ENCODE data around the gene TSC1. TPM values are rescaled to one million over a fixed set of nuclear protein-coding genes. Genes with fewer than 3 reads are reported as not detected.

The TSC1 gene
- total RNA-seq, 1 experiment from 2014 or later: 38.0 TPM

DNA sequence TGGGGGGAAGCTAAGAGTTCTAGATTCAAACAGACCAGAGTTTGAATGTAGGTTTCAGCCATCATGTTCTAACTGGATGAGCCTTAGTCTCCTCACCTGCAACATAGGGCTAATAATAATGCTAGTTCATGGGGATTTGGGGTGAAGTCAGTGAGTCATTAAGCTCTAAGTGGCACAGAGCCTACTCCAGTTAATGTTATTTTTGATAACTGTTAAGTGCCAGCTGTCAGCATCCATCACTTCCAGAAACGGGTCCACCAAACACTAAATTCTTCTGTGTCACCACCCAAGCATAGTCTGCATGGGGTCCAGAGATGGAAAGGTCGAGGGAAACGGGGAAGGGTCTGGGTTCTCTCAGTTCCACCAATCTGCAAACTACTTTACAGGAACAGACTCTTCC, 1.8 kb upstream of the TSC1 start:
- in situ Hi-C loops (cut with HindIII; ENCODE audit: low pct_unique_long_range_greater_than_20kb, low sequenced_read_pairs): no loop called here
- no peak for DNase-seq (ENCODE audit: low read depth, low spot score)

DNA sequence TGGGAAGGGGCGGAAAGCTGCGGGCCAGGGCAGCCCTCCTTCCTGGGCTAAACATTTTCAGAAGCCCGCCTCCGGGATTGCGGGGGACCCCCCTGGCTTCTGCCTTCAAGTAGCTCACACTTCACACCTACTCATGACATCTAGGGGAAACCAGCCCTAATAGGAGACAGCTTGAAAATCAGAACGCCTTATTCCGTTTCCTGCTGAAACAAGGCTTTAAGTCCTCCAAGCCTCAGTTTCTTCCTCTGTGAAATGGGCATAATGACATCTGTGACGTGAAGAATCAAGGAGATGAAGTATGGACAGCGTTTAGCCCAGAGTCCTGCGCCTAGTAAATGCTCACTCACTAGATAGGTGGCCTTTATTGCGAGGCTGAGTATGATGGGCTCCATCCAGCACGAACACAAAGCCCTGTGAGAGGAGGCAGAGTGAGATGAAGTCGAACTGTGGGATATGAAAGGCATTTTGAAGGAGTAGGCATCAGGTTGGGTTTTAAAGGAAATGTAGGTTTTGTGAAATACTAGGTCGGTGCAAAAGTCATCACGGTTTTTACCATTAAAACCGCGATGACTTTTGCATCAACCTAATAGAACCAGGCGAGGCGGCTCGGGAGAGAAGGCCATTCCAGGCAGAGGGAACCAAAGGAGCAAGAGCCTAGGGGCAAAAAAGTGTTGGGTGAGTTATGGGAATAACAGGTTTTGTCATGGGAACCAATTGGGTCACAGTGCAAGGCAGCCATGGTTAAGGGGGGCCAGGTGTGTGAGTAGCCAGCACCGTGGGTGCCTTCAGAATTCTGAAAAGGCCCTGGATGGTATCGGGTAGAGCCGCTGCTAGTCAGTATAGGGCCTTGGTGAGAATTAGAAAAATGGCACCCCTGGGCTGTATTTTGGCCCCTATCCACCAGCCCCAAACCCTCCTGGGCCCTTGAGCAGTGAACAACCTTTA, 1.0 kb upstream of the TSC1 start:
- in situ Hi-C loops (cut with HindIII; ENCODE audit: low pct_unique_long_range_greater_than_20kb, low sequenced_read_pairs): no loop called here

DNA sequence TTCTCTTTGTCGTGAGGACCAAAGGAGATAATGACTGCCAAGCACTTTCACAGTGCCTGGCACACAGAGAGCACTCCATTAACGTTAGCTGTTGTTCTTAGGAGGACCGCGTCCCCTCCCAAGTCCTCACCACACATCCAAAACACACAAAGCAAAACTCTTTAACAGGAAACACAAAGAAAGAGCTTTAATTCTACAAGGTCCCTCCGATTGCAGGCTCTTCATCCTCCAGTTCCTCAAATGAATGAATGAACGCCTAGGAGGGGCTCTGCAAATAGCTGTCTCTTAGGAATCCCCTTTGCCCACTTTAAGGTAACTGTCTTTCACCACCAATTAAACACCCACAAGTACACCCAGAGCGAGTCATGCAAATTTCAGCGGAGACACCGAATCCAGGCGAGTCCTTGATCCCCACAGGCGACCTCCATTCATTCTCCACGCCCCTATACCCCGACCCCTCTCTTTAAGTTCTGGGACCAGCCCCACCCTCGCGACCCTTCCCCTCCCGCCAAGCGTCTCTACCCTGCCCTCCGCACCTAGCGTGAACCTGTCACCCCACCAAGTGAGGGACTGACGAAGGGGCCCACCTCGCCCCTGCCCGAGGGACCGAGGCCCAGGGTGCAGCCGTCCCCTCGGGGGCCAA, 644 bp downstream of the TSC1 start:
- in situ Hi-C loops (cut with HindIII; ENCODE audit: low pct_unique_long_range_greater_than_20kb, low sequenced_read_pairs): no loop called here
- DNase-seq (ENCODE audit: low read depth, low spot score): no peak

More for the DNA sequence above, 1.0 kb upstream of the TSC1 start:
- DNase-seq (ENCODE audit: low read depth, low spot score): no peak

DNA sequence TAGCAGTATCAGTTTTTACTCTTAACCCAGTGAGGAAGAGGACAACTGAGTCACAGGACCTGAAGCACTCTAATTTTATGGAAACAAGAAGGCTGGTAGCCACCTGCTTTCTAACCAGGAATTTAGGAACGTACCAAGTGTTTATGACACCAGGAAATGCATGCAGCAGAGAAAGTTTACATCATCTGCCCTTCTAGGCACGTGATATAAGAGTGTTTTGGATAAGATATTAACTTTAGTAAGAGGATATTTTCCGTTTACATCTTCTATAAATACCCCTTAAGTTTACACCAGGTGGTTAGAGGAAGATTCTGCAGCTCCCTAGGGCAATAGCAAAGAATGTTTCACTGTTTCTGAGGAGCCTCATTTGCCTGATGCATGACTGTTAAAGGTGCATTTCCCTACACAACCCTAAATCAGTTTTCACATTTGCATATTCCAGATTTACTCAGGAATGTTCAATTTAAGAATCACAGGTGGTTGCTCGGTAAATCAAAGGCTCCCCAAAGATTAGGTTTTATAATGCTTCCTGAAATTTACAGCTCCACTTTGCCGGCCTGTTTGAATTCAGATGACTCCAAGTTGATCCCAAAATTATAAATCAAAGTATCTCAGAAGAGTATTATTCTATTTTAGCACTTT, 1.8 kb downstream of the TSC1 start:
- DNase-seq (ENCODE audit: low read depth, low spot score): no peak
- in situ Hi-C loops (cut with HindIII; ENCODE audit: low pct_unique_long_range_greater_than_20kb, low sequenced_read_pairs): no loop called here

DNA sequence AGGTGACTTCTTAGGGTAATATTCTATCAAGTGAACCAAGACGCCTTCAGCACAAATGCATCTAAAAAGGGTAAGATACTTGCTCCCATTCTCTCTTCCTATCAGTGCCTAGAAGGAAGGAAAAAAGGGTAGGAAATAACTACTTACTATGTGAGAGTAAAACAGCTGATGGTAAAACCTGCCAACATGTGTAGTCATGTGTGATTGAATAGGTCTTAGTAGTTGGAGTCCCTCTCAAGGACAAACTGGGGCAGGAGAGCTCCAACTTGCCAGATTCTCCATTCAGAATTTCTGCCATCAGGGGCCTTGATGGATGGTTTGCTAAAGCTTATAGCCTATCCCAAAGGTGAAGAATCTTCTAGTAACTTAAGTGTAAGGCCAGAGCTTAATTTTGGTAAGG, 5.2 kb downstream of the TSC1 start:
- DNase-seq (ENCODE audit: low read depth, low spot score): no peak
- in situ Hi-C loops (cut with HindIII; ENCODE audit: low pct_unique_long_range_greater_than_20kb, low sequenced_read_pairs): no loop called here

DNA sequence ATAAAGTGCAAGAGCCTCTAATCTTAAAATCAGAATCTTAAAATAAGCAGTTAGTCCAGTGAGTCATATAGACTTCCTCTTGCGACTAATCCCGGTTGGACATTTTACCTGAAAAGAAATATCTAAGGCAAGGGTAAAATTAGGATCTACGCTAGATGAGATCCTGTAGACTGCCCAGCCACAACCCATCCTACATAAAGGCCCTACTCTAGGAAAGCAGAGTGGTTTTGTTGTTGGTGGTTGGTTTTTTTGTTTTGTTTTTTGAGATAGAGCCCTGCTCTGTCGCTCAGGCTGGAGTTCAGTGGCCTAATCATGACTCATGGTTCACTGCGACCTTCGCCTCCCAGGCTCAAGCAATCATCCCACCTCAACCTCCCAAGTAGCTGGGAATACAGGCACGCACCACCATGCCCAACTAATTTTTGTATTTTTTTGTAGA, 6.9 kb downstream of the TSC1 start:
- in situ Hi-C loops (cut with HindIII; ENCODE audit: low pct_unique_long_range_greater_than_20kb, low sequenced_read_pairs): no loop called here
- DNase-seq (ENCODE audit: low read depth, low spot score): no peak

DNA sequence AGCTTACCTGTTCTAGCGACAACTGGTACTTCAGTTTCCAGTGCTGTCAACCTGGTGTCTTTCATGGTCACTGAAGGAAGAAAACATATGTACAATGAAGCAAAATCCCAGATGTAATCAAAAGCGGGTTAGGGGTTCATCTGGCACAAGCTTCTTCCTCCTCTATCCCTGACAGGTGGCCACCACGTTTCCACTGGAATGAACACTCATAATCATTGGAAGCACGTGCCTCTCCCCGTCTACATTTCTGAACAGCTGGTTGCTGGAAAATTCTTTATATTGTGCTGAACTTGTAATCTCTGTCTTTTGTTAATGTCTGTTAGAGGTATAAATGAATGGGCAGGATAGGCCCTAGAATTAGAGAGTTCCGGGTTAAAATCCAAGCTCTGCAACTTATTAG, 9.4 kb downstream of the TSC1 start:
- in situ Hi-C loops (cut with HindIII; ENCODE audit: low pct_unique_long_range_greater_than_20kb, low sequenced_read_pairs): no loop called here
- no peak for DNase-seq (ENCODE audit: low read depth, low spot score)

DNA sequence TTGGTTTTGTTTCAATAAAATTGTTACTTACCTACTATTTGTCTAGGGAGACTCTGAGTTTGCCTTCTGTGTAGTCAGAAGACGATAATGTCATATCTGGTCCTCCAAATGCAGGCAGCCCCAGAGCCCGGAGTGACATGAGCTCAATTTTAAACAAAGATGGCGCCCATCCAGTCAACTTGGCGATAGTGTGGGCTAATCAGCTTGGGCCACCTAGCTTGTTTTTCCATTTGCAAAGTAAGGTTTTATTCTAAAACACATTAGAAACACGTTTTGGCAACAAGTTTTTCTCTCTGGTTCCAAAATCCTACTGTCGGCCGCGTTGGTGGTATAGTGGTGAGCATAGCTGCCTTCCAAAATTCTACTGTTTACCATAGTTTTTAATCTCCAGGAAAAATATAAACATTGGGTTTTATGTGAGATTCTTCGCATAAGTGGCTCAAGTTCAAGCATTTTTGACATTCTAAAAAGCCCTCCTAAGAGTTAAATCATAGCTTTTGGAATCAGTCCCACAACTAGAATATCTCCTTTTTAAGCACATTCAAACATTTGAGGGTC, 13.2 kb downstream of the TSC1 start:
- in situ Hi-C loops (cut with HindIII; ENCODE audit: low pct_unique_long_range_greater_than_20kb, low sequenced_read_pairs): no loop called here
- no peak for DNase-seq (ENCODE audit: low read depth, low spot score)

DNA sequence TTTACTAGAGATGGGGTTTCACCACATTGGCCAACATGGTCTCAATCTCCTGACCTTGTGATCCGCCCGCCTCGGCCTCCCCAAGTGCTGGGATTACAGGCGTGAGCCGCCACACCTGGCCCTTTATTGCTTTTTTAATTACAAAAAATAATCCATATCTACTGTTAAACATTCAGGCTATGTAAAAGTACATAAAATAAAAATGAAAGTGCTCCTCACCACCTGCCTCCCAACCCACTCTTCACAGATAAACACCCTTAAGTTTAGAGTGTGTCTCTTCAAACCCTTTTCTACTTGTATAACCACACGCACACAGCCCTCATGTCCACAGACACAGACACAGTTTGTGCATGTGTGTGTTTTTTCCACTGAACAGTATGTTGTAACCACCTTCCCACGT, 16.7 kb downstream of the TSC1 start:
- DNase-seq (ENCODE audit: low read depth, low spot score): no peak
- in situ Hi-C loops (cut with HindIII; ENCODE audit: low pct_unique_long_range_greater_than_20kb, low sequenced_read_pairs): no loop called here

DNA sequence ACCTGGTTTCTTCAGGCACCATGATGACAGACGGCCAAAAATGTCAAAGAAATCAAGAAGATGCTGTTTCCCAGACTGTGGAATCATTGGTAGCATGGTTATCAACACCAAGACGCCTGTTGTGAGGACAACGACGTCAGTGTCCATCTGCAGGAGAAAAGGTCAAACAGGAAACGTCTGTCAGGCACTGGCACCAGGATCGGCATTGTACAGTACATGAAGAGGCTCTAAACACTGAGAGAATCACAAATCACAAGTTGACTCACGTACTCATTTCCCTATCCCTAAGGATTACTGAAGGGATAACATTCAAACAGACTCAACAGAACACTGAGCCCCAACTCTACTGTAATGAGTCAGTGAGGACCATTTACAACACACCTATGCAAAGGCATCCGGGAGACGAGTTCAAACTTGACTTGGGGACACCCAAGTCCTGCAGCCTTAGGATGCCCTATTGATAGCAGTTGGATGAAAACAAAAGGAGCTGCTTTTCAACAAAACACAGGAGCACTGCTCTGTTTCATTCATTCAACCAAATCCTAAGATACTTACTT, 21.0 kb downstream of the TSC1 start:
- DNase-seq (ENCODE audit: low read depth, low spot score): peak; percentile 89
- in situ Hi-C loops (cut with HindIII; ENCODE audit: low pct_unique_long_range_greater_than_20kb, low sequenced_read_pairs): no loop called here

DNA sequence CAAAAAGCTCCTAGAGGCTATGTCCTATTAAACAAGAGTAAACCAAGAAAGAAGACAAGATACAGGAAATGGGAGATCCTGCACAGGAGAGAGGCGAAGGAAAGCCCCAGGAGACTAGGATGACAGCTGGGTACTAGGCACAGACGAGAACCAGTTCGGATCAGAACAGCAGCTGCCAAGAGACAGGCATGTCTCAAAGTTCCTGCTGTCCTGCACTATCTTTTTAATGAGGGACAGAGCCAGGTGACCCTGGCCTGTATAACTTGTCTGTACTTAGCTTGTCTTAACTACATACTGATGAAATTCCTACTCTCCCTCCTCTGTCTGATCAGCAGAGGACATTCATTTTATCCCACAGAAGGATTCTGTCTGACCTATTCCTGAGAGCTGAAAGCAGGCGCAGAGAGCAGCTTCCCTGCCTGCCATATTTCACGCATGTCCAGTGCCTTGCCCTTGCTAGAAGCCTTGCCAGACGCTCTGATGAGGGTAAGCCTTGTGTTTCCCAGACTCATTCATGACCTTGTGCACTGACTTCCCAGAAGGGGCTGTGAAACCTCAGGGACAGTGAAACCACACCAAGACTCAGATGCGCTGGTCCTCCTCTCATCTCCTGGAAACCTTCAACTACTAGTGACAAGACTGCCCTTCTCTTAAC, 24.7 kb downstream of the TSC1 start:
- no peak for DNase-seq (ENCODE audit: low read depth, low spot score)
- in situ Hi-C loops (cut with HindIII; ENCODE audit: low pct_unique_long_range_greater_than_20kb, low sequenced_read_pairs): no loop called here

DNA sequence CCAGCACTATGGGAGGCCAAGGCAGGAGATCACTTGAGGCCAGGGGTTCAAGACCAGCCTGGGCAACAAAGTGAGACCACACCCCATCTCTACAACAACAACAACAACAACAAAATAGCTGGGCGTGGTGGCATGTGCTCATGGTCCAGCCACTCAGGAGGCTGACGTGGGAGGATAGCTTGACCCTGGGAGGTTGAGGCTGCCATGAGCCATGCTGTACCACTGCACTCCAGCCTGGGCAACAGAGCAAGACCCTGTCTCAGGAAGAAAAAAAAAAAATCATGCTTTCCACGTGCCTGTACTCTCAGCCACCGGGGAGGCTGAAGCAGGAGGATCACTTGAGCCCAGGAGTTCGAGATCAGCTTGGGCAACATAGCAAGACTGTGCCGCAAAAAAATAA, 29.5 kb downstream of the TSC1 start:
- DNase-seq (ENCODE audit: low read depth, low spot score): no peak
- in situ Hi-C loops (cut with HindIII; ENCODE audit: low pct_unique_long_range_greater_than_20kb, low sequenced_read_pairs): no loop called here

DNA sequence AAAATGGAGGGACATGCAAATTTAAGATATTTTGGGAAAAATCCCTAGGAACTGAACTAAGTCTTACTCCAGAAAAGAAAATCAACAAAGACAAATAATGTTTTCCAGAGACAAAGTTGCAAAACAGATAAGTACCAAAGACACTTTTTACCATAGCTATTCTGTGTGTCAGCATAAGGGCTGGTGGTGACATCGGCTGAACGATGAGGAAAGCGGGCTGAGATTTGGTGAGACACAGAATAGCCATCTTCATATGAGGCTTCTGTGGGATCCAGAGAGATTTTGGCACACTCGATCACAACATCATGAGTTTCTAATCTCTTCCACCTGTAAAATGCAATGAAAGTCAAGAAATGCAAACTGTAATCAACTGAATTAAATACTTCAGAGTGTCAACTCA, 32.3 kb downstream of the TSC1 start:
- in situ Hi-C loops (cut with HindIII; ENCODE audit: low pct_unique_long_range_greater_than_20kb, low sequenced_read_pairs): no loop called here
- DNase-seq (ENCODE audit: low read depth, low spot score): no peak

DNA sequence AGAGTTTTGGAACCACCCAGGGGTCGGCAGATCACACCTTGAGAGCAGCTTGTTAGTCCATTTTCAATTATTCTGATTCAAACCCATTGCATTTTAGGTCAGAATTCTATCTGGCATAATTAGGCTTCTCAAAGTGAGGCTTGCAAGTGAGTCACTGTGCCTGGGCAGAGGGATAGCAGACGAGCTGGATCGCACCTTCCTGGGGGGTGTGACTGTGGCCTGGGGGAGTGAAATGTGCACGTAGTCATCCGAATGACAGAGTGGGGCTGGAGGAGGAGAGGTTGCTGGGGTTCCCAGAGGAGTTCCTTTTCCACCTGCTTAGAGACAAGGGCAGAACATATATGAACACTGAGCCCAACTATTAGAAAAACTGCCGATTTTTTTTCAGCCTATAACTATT, 34.0 kb downstream of the TSC1 start:
- in situ Hi-C loops (cut with HindIII; ENCODE audit: low pct_unique_long_range_greater_than_20kb, low sequenced_read_pairs): no loop called here
- no peak for DNase-seq (ENCODE audit: low read depth, low spot score)

DNA sequence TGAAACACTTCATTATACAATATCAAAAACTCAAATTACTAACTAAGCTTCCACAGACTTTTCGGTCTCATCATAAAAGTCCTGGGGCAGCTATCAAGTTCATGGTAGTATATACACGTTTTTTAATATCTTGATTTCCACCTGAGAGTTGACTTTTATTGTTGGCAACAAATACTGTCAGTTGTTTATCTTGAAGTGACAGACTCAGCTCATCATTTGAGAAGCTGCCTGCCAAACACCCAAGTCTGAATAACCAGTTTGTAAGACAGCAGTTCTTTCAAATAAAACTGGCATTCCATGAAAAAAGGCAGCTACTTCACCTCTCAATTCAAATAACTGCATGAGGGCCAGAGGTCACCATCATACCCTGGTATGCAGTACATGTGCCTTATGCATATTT, 35.1 kb downstream of the TSC1 start:
- in situ Hi-C loops (cut with HindIII; ENCODE audit: low pct_unique_long_range_greater_than_20kb, low sequenced_read_pairs): no loop called here
- DNase-seq (ENCODE audit: low read depth, low spot score): no peak

DNA sequence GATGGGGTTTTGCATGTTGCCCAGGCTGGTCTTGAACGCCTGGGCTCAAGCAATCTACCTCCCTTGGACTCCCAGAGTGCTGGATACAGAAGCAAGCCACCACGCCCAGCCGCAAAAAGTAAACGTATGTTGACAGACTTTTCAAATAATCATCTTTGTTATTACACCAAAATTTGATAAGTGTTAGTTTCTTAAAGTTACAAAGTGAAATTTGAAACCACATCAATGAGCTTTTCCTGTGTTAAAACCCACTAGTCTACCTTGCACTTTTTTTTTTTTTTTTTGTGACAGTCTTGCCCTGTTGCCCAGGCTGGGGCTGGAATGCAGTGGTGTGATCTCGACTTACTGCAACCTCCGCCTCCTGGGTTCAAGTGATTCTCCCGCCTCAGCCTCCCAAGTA, 35.8 kb downstream of the TSC1 start:
- in situ Hi-C loops (cut with HindIII; ENCODE audit: low pct_unique_long_range_greater_than_20kb, low sequenced_read_pairs): no loop called here
- no peak for DNase-seq (ENCODE audit: low read depth, low spot score)

DNA sequence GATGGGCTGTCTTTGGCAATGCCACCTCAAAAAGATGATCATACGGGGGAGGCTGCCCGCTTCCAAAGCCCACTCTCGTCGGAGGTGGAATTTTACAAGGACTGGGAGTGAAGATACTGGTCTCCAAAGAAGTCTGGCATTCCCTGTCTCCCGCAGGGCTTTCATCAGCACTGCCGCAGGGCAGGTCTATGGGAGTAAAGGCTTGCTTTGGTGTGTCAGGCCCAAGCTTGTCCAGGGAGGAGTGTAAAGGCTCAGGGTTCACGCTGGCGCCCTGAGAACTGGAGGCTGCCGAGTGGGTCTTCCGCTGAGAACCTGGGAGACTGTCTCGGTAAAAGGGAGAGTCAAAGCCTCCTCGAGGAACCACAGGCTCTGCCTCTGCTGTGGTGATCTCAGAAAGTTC, 38.7 kb downstream of the TSC1 start:
- no peak for DNase-seq (ENCODE audit: low read depth, low spot score)
- in situ Hi-C loops (cut with HindIII; ENCODE audit: low pct_unique_long_range_greater_than_20kb, low sequenced_read_pairs): no loop called here
